BLaER1 treated with 17β-estradiol and CSF1 and Interleukin-3, amounts not matched to agents 10 nM and 100 nM (cell line): ENCODE results near the gene SIPA1L3.

Source experiments
- H3K27ac ChIP-seq, 11 experiments: shearing (Covaris generic); formaldehyde crosslinking; 2 replicates each; pipeline ENCODE4 v1.8.1; 2022
- H3K27me3 ChIP-seq, 11 experiments: shearing (Covaris generic); formaldehyde crosslinking; 2 replicates each; pipeline ENCODE4 v1.8.1; 2022
- H3K36me3 ChIP-seq, 11 experiments: shearing (Covaris generic); formaldehyde crosslinking; 2 replicates each; pipeline ENCODE4 v1.8.1; 2022
- H3K4me1 ChIP-seq, 10 experiments: shearing (Covaris generic); formaldehyde crosslinking; 2 replicates each; pipeline ENCODE4 v1.8.1; 2022
- H3K4me2 ChIP-seq, 11 experiments: shearing (Covaris generic); formaldehyde crosslinking; 2 replicates each; pipeline ENCODE4 v1.8.1; 2022
- H3K4me3 ChIP-seq, 10 experiments: shearing (Covaris generic); formaldehyde crosslinking; 2 replicates each; pipeline ENCODE4 v1.8.1; 2022
- H3K9ac ChIP-seq, 11 experiments: shearing (Covaris generic); formaldehyde crosslinking; 2 replicates each; pipeline ENCODE4 v1.8.1; 2022
- H3K9me3 ChIP-seq, 11 experiments: shearing (Covaris generic); formaldehyde crosslinking; replicated peaks in 1 of 11; 2 replicates each; pipeline ENCODE4 v1.8.1; 2022
- H4K20me1 ChIP-seq, 11 experiments: shearing (Covaris generic); formaldehyde crosslinking; 2 replicates each; pipeline ENCODE4 v1.8.1; 2022
- Cebpa-rat ChIP-seq, 11 experiments: shearing (Covaris generic); IDR thresholded peaks; 2 replicates each; pipeline ENCODE4 v1.8.1; 2022

SIPA1L3 gene

DNA sequence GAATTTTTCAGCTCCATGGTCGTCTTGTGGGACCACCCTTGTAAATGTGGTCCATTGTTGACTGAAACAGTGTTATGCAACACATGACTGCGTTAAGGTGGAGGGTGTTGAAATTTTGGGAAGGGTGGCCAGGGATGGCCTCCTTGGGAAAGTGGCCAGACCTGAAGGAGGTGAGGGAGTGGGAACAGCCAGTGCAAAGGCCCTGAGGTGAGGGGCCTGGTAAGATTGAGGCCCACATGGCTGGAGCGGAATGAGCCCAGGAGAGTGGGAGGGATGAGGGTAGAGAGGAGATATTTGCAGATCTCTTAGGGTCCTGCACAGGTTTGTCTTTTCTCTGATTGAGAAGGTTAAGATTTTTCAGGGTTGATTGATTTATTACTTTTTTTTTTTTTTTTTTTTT is 18.2 kb downstream of the SIPA1L3 start:
- H4K20me1 ChIP-seq = peaks cover 0 to 16% (median 0%) of the 10 kb centered on the region in 11 experiments; a peak in 5 of 22 replicates
- H3K4me3 ChIP-seq = no peak overlapping the region
- no peak overlapping the region for H3K27ac ChIP-seq
- no peak overlapping the region for H3K4me2 ChIP-seq
- H3K27me3 ChIP-seq = no peaks in the 10 kb centered on the region
- H3K9me3 ChIP-seq = no peaks in the 10 kb centered on the region
- H3K9ac ChIP-seq = no peak overlapping the region
- H3K36me3 ChIP-seq = peaks cover 0 to 17% (median 0%) of the 10 kb centered on the region in 11 experiments; a peak in 7 of 22 replicates
- TF ChIP-seq Cebpa-rat (IDR thresholded peaks at IDR 0.05) = no peak
- peaks cover 39 to 84% (median 69%) of the 10 kb centered on the region in 10 experiments for H3K4me1 ChIP-seq

DNA sequence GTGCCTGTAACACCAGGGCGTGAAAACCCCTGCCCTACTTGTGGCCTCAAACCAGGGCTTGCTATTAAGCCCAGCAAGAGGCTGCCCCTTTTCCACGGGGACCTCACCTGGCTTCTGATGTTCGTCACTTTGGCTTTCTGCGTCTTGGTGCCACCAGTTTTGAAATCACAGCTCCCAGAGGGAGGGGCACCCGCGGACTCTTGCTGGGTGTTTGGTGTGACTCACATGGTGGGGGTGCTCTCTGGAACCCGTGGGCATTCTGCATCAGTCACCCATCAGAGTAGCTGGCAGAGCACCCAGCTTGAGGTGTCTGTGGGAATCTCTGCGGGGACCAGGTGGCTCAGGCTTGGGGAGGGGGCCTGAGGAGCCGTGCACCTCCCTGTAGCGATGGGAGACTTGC is 19.2 kb downstream of the SIPA1L3 start:
- no peak overlapping the region for H3K9ac ChIP-seq
- no peak overlapping the region for H3K4me3 ChIP-seq
- H3K27me3 ChIP-seq = no peaks in the 10 kb centered on the region
- no peak for TF ChIP-seq Cebpa-rat (IDR thresholded peaks at IDR 0.05)
- peaks cover 0 to 17% (median 0%) of the 10 kb centered on the region in 11 experiments; a peak in 7 of 22 replicates for H3K36me3 ChIP-seq
- H3K27ac ChIP-seq = no peak overlapping the region
- H3K9me3 ChIP-seq = no peaks in the 10 kb centered on the region
- H4K20me1 ChIP-seq = peaks cover 0 to 9% (median 0%) of the 10 kb centered on the region in 11 experiments; a peak in 5 of 22 replicates
- H3K4me1 ChIP-seq = peaks cover 31 to 83% (median 70%) of the 10 kb centered on the region in 10 experiments
- H3K4me2 ChIP-seq = peak overlapping the region in 7 of 11 experiments; percentile 22 to 47 (median 28); a peak in 10 of 22 replicates

DNA sequence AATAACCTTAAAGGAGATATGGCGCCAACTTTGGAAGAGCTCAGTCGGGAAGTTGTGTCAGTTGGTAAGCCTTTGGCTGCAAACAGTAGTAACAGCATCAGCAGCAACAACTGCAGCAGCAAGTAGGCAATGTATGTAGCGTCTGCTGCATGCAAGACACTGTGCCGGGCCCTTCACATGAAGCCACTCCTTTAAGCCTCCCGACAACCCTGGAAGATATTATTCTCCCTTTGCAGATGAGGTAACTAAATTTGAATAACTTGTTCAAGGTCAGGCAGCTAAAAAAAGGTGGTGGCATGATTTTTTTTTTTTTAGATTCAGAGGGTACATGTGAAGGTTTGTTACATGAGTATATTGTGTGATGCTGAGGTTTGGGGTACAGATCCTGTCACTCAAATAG is 19.7 kb downstream of the SIPA1L3 start:
- peaks cover 34 to 84% (median 70%) of the 10 kb centered on the region in 10 experiments for H3K4me1 ChIP-seq
- peak overlapping the region in 6 of 11 experiments; percentile 22 to 47 (median 33); a peak in 6 of 22 replicates for H3K4me2 ChIP-seq
- H3K36me3 ChIP-seq = peaks cover 0 to 17% (median 0%) of the 10 kb centered on the region in 11 experiments; a peak in 6 of 22 replicates
- H3K27me3 ChIP-seq = no peaks in the 10 kb centered on the region
- H3K9ac ChIP-seq = no peak overlapping the region
- peaks cover 0 to 9% (median 0%) of the 10 kb centered on the region in 11 experiments; a peak in 5 of 22 replicates for H4K20me1 ChIP-seq
- no peak overlapping the region for H3K4me3 ChIP-seq
- H3K9me3 ChIP-seq = no peaks in the 10 kb centered on the region
- no peak for TF ChIP-seq Cebpa-rat (IDR thresholded peaks at IDR 0.05)
- H3K27ac ChIP-seq = no peak overlapping the region

DNA sequence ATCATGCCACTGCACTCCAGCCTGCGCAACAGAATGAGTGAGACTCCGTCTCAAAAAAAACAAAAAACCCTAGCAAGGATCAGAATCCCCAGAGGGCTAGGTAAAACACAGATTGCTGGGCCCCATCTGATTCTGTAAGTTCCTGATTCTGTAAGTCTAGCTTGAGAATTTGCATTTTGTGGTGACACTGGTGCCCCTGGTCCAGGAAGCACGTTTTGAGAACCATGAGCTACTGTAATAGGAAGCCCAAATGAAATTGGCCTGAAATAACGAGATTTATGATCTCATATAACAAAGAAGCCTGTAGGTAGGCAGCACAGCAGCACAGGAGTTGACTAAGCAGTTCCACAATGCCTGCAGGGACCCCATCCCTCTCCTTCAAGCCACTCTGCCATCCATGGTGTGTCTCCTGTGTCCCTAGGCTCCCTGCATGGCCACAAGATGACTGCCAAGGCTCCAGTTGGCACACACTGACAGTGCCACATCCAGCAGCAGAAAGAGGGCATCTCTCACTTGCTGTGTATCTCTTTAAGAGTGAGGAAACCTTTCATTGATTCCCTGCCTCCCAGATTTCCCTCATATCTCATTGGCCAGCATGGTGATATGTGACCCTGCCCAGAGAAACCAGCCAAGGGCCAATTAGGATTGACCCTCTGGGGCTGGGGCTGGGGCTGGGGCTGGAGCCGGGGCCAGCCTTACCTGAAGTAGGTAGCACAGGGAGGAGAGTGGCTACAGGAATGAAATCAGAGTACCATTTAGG is 21.7 kb downstream of the SIPA1L3 start:
- Histone ChIP-seq H3K27me3 (no peaks in the 10 kb centered on the region), H4K20me1 (peaks cover 0 to 21% (median 7%) of the 10 kb centered on the region in 11 experiments; a peak in 14 of 22 replicates), H3K36me3 (peaks cover 0 to 11% (median 0%) of the 10 kb centered on the region in 11 experiments; a peak in 3 of 22 replicates), H3K27ac (peak overlapping the region in 10 of 11 experiments; percentile 29 to 78 (median 62); a peak in 19 of 22 replicates), H3K4me2 (peak overlapping the region; percentile 63 to 96 (median 79)), H3K9me3 (no peaks in the 10 kb centered on the region), H3K9ac (peak overlapping the region in 7 of 11 experiments; percentile 4 to 62 (median 35); a peak in 10 of 22 replicates), H3K4me3 (no peak overlapping the region), H3K4me1 (peaks cover 50 to 84% (median 72%) of the 10 kb centered on the region in 10 experiments)
- no peak for TF ChIP-seq Cebpa-rat (IDR thresholded peaks at IDR 0.05)

DNA sequence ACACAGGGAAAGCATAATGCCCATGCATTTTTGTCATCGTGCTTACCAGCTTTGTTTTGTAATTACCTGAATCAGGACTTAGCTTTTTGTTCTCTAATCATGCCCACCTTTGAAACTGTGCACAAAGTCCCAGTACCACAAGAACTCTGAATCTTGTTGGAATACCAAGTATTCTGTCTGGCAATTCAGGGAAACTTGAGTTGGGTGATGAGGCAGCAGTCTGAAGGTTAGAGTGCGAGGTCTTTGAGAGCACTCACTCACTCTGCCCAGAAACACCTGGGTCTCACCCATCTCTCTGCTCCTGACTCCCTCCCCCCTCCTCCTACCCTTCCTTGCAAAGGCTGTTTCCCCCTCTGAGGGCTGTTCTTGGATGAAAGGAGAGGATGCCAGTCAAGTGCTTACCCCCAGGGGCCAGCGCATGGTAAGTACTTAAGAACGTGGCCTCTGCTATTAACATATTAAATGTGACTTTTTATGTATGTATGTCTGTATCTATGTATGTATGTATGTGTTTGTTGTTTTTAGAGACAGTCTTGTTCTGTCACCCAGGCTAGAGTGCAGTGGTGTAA is 22.4 kb downstream of the SIPA1L3 start:
- peaks cover 0 to 16% (median 0%) of the 10 kb centered on the region in 11 experiments; a peak in 6 of 22 replicates for H3K36me3 ChIP-seq
- H4K20me1 ChIP-seq = peaks cover 0 to 26% (median 11%) of the 10 kb centered on the region in 11 experiments; a peak in 14 of 22 replicates
- H3K27me3 ChIP-seq = no peaks in the 10 kb centered on the region
- TF ChIP-seq Cebpa-rat (IDR thresholded peaks at IDR 0.05) = no peak
- no peak overlapping the region for H3K4me3 ChIP-seq
- peaks cover 56 to 90% (median 78%) of the 10 kb centered on the region in 10 experiments for H3K4me1 ChIP-seq
- H3K27ac ChIP-seq = peak overlapping the region in 5 of 11 experiments; percentile 57 to 78 (median 67); a peak in 7 of 22 replicates
- H3K9ac ChIP-seq = no peak overlapping the region
- H3K9me3 ChIP-seq = peaks cover 0 to 3% (median 0%) of the 10 kb centered on the region in 11 experiments; a peak in 2 of 22 replicates
- peak overlapping the region; percentile 63 to 96 (median 79) for H3K4me2 ChIP-seq

DNA sequence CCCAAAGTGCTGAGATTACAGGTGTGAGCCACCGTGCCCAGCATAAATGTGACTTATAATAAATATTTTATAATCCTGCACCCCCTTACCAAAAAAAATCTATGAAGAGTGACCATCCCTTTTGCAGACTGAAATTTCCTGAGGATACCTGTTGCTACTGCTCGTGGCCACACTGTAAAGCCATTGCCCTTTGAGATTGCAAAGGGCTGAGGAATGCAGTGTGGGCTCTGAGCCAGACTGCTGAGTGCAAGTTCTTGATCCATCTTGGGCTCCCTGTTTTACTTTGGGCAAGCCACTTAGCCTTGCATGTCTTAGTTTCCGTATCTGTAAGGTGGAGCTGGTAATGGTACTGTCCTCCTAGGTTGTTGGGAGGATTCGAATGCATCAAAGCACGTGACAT is 23.4 kb downstream of the SIPA1L3 start:
- Histone ChIP-seq H3K36me3 (peaks cover 2 to 22% (median 6%) of the 10 kb centered on the region in 11 experiments; a peak in 18 of 22 replicates), H3K9me3 (peaks cover 3 to 13% (median 8%) of the 10 kb centered on the region in 11 experiments), H3K9ac (no peak overlapping the region), H3K4me3 (no peak overlapping the region), H3K4me1 (peaks cover 56 to 87% (median 78%) of the 10 kb centered on the region in 10 experiments), H3K27me3 (no peaks in the 10 kb centered on the region), H3K27ac (no peak overlapping the region), H4K20me1 (peaks cover 0 to 26% (median 11%) of the 10 kb centered on the region in 11 experiments; a peak in 14 of 22 replicates), H3K4me2 (peak overlapping the region in 6 of 11 experiments; percentile 15 to 96 (median 59); a peak in 6 of 22 replicates)
- TF ChIP-seq Cebpa-rat (IDR thresholded peaks at IDR 0.05) = no peak

DNA sequence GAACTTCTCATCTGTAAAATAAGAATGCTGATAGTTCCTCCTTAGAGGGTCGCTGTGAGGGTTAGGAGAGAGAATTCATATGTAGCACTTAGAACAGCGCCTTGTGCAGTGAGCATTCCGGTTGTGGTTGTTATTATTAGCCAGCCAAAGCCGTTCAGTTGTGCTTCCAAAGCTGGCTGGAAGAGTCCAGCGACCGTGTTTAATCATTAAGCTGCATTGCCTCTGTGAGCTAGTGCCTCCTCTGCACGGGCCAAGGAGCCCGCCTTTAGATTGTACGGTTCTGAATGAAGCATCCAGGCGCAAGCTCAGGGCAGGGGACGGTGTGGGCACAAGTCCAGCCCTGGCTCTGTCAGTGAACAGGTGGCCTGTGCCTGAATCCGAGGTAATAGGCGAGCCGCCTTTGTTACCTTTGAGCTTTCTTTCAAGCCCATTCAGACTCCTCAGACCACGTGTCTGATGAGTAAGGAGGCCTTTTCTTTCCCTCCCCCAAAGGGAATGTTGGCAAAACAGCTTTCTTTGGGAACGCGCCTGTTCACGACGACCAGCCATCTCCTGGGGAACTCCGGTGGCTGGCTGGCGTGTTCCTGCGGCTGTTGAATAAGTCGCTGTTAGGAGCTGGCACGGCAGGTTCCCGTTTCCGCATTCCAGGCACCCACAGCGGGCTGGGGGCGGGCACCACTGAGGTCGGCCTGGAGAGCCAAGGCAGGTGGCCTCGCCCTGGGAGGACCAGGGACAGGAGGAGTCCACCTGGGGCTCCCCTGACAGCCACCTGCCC is 25.1 kb downstream of the SIPA1L3 start:
- peak overlapping the region; percentile 88 to 100 (median 94) for H3K4me2 ChIP-seq
- TF ChIP-seq Cebpa-rat (IDR thresholded peaks at IDR 0.05) = no peak
- peak overlapping the region; percentile 36 to 77 (median 69); a peak in 20 of 22 replicates for H3K9ac ChIP-seq
- H3K27me3 ChIP-seq = no peaks in the 10 kb centered on the region
- peaks cover 8 to 24% (median 19%) of the 10 kb centered on the region in 11 experiments; a peak in 18 of 22 replicates for H3K36me3 ChIP-seq
- H4K20me1 ChIP-seq = peaks cover 0 to 26% (median 10%) of the 10 kb centered on the region in 11 experiments; a peak in 13 of 22 replicates
- H3K4me1 ChIP-seq = peaks cover 56 to 72% (median 66%) of the 10 kb centered on the region in 10 experiments
- H3K27ac ChIP-seq = peak overlapping the region in 10 of 11 experiments; percentile 35 to 80 (median 75); a peak in 19 of 22 replicates
- peak overlapping the region; percentile 38 to 65 (median 49) for H3K4me3 ChIP-seq
- peaks cover 12 to 29% (median 21%) of the 10 kb centered on the region in 11 experiments for H3K9me3 ChIP-seq
